Activated CD8-positive, alpha-beta T cell treated with anti-CD3 and anti-CD28 coated beads for 36 hours (primary cell): ENCODE data around the gene SETD4. TPM values are rescaled to one million over a fixed set of nuclear protein-coding genes. Genes with fewer than 3 reads are reported as not detected.

ENCODE experiments used
- ATAC-seq: fragments of 200-7000 bp; cut with Tn5 transposase; one replicate; pipeline ENCODE4 v1.10.0; 2021; ENCODE audit warnings: mild to moderate bottlenecking, moderate library complexity
- CTCF ChIA-PET: fragments of 350-600 bp; sonication (Branson Sonifier 250); formaldehyde crosslinking; loops from one replicate; lab custom pipeline; 2021; ENCODE audit warnings: antibody characterized with exemption; lab: Charles Lee
- POLR2A ChIA-PET: fragments of 350-600 bp; sonication (Branson Sonifier 250); formaldehyde crosslinking; loops from one replicate; lab custom pipeline; 2021; ENCODE audit warnings: antibody characterized with exemption; lab: Charles Lee
- DNase-seq: peaks from one replicate; pipeline ENCODE4 v3.0.0-alpha.2; 2020
- H3K27ac Mint-ChIP-seq: one replicate; pipeline ENCODE4 v1.8.0; 2021; ENCODE audit warnings: mild to moderate bottlenecking, mixed read lengths
- H3K27me3 Mint-ChIP-seq: one replicate; pipeline ENCODE4 v1.8.0; 2021; ENCODE audit warnings: mixed read lengths
- H3K36me3 Mint-ChIP-seq: one replicate; pipeline ENCODE4 v1.8.0; 2021; ENCODE audit warnings: low read depth, mixed read lengths
- H3K4me1 Mint-ChIP-seq: one replicate; pipeline ENCODE4 v1.8.0; 2021; ENCODE audit warnings: low read depth, mixed read lengths
- H3K4me3 Mint-ChIP-seq: one replicate; pipeline ENCODE4 v1.8.0; 2021; ENCODE audit warnings: mild to moderate bottlenecking, moderate library complexity, mixed read lengths
- H3K9me3 Mint-ChIP-seq: one replicate; pipeline ENCODE4 v1.8.0; 2021; ENCODE audit warnings: mixed read lengths
- CTCF ChIP-seq: fragments of 200-600 bp; IDR thresholded peaks from one replicate; pipeline ENCODE4 v1.8.0; 2022; ENCODE audit warnings: antibody characterized with exemption, mild to moderate bottlenecking
- intact Hi-C: fragments of 100-400 bp; cut with micrococcal nuclease; formaldehyde crosslinking; loops from one replicate; pipeline ENCODE4 v1.10.0; 2022
- total RNA-seq, 2 experiments: library from RNA; stranded (reverse); gene quantifications; one replicate each; pipeline ENCODE4 v1.2.3, GENCODE V29; 2021

The SETD4 gene
- total RNA-seq, 2 experiments from 2014 or later = 18.5 to 19.1 TPM

DNA sequence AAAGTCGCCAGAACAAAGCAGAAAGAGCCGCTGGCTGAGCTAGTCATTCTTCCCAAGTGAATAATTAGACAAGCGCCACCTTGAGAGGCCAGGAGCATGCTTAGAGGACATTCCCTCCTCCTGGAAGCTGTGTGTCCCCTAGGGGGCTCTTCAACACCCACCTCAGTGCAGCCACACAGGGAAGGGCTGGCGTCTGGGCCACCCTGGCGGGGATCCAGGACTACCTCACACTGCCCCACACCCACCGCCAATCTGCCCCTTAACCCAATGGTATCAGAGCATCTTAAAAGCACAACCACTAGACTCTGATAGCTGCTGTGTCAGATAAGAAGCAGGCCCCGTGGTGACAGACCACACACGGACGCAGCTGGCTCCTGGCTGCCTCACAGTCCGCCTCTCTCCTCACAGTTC, 24.9 kb downstream of the SETD4 start:
- no peak for ATAC-seq
- POLR2A ChIA-PET = interaction anchor here (0.9 kb wide), 1 partner anchor 69 kb away, joined by 3 read pairs; no protein-coding TSS in a partner anchor
- H3K4me3 Mint-ChIP-seq = no peak overlapping the region

GRCh38 chr21:36034211-36034913, 26.0 kb downstream of the SETD4 start:
- no peaks in the 10 kb centered on the region for H3K4me1 Mint-ChIP-seq
- ATAC-seq (no peak), DNase-seq (no peak)
- POLR2A ChIA-PET = no interaction called here
- H3K4me3 Mint-ChIP-seq = no peak overlapping the region
- H3K27ac Mint-ChIP-seq = no peak overlapping the region
- intact Hi-C loops = no loop called here
- no peaks in the 10 kb centered on the region for H3K27me3 Mint-ChIP-seq
- TF ChIP-seq CTCF = no peak
- H3K36me3 Mint-ChIP-seq = peaks cover 14% of the 10 kb centered on the region
- CTCF ChIA-PET = no interaction called here
- H3K9me3 Mint-ChIP-seq = no peaks in the 10 kb centered on the region

More for the DNA sequence above, 24.9 kb downstream of the SETD4 start:
- Mint-ChIP-seq H3K9me3 (no peaks in the 10 kb centered on the region), H3K36me3 (peaks cover 15% of the 10 kb centered on the region), H3K27me3 (no peaks in the 10 kb centered on the region), H3K27ac (no peak overlapping the region), H3K4me1 (no peaks in the 10 kb centered on the region)
- DNase-seq = no peak
- intact Hi-C loops = no loop called here
- CTCF ChIA-PET = no interaction called here
- no peak for TF ChIP-seq CTCF

- intact Hi-C loops = no loop called here
- DNase-seq (no peak), ATAC-seq (no peak)
- H3K27me3 Mint-ChIP-seq = no peaks in the 10 kb centered on the region
- H3K9me3 Mint-ChIP-seq = no peaks in the 10 kb centered on the region
- ChIA-PET POLR2A (no interaction called here), CTCF (interaction anchor here (1.2 kb wide), 1 partner anchor 1287 kb away, joined by 3 read pairs; no protein-coding TSS in a partner anchor)
- peaks cover 4% of the 10 kb centered on the region for H3K4me1 Mint-ChIP-seq
- no peak overlapping the region for H3K4me3 Mint-ChIP-seq
- no peak overlapping the region for H3K27ac Mint-ChIP-seq
- TF ChIP-seq CTCF = no peak
- peaks cover 7% of the 10 kb centered on the region for H3K36me3 Mint-ChIP-seq
Measured at GRCh38 chr21:36032647-36033406, 27.5 kb downstream of the SETD4 start.

- ChIA-PET CTCF (no interaction called here), POLR2A (no interaction called here)
- TF ChIP-seq CTCF = no peak
- Mint-ChIP-seq H3K27me3 (no peaks in the 10 kb centered on the region), H3K27ac (no peak overlapping the region), H3K36me3 (no peaks in the 10 kb centered on the region), H3K9me3 (no peaks in the 10 kb centered on the region), H3K4me3 (no peak overlapping the region), H3K4me1 (peaks cover 4% of the 10 kb centered on the region)
- no peak for DNase-seq
- intact Hi-C loops = no loop called here
- ATAC-seq = no peak
Measured at GRCh38 chr21:36030581-36031189, 29.6 kb downstream of the SETD4 start.
